Heart left ventricle (tissue), 13 donors: ENCODE measurements around the gene NDUFA5.

ENCODE experiments used
- CTCF ChIP-seq, 12 donors: fragments of 200-600 bp; sonication (generic) in 4 of 12; IDR thresholded peaks; one replicate each; pipeline versions ENCODE4 v1.5.0 to v1.8.0; 2018 to 2022; ENCODE audit warnings: antibody characterized with exemption in 12 of 12, mild to moderate bottlenecking in 5 of 12
- POLR2A ChIP-seq, 2 donors: fragments of 450-650 bp; IDR thresholded peaks; one replicate each; pipeline ENCODE4 v1.6.1; 2017; ENCODE audit warnings: antibody characterized with exemption in 2 of 2, mild to moderate bottlenecking in 2 of 2, moderate library complexity in 2 of 2
- donor health status: ischemic (EF 13 %, LVEDD 7.1; RV severe dilation, severe dysfunction).
- donor health status: DM: no; HTN: yes; CAD: no.
- donor health status: DM: no; HTN: no; CAD: no.
- donor health status: ischemic (EF 25% LVEDD 6.9; RV normal size, moderate dysfunction).
- donor health status: ischemic (EF 25% LVEDD 5.7; RV mildly dilated, moderate dysfunction).
- donor health status: ischemic (EF 35%, LVEDD 5.7; RV mildly dilated, moderate dysfunction).
- donor health status: nonischemic (EF 11% LVEDD 7.7; RV severe dilation, severe dysfunction).
- donor health status: DM: yes; HTN: yes; CAD: no.
- donor health status: PGD.
- donor health status: ischemic (EF 29% LVEDD 5.4; RV normal size, mild dysfunction).
- donor health status: nonischemic (EF 23%, LVEDD 6.1; RV moderate dilation, normal function).

- TF ChIP-seq CTCF (IDR thresholded peaks at IDR 0.05) (no peak), POLR2A (IDR thresholded peaks at IDR 0.05) (no peak)
These were observed 611 bp downstream of the NDUFA5 start for GRCh38 chr7:123557016-123557397.
